GM18505 (cell line): ENCODE measurements around the gene SNAP29.

Experiments used
- ATAC-seq: cut with Tn5 transposase; IDR thresholded peaks from one replicate; pipeline ENCODE4 v1.9.1; 2021; ENCODE audit not compliant: unreplicated experiment
- POLR2A ChIP-seq: IDR thresholded peaks from 4 replicates; pipeline ENCODE4 v1.6.1; 2011; ENCODE audit warnings: borderline replicate concordance; ENCODE audit not compliant: insufficient read depth, insufficient read length; ENCODE audit errors: extremely low read depth

Gene SNAP29

GRCh38 chr22:20867179-20868024, 8.6 kb downstream of the SNAP29 start:
- no peak for ATAC-seq
- TF ChIP-seq POLR2A = no peak

DNA sequence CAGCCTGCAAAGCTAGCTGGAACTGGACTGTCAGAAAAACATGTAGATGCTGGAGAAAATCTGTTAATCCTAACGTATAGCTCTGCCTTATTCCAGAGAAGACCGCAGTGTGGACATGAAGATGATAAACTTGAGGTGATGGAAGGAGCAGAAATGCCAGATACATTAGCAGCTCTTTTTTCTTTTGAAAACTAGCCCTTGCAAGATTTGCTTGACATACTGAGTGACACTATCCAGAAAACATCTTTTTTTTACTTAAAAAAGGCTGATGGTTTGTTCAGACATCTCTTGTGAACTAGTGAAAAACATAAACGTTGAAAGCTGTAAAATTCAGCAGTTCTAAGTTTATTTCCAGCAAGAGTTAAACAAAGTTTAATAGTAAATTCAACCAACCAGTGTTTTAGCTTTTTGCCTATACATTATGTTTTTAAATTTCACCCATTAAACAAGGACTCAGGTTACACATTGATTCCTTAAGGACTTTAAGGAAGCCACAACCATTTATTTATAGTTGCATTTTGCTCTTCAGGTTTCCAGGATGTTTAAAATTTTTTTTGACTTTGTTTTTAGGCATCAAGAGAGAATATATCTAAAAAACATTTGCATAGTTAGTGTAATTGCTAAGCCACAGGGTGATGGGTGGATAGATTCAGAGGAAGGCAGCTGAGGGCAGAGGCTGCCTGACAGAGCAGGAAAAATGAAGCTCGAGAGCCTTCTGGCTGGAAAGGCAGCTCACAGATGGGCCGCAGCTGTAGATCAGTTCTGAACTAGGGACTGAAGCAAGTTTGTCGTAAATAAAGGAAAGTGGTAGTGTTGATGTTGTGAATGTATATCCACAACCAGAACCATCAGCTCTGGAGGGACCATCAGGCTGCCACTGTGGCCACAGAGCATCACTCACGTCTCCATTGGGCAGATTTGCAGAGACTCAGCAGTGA, 9.5 kb downstream of the SNAP29 start:
- ATAC-seq = no peak
- TF ChIP-seq POLR2A = no peak

- TF ChIP-seq POLR2A = no peak
- ATAC-seq = no peak
These were observed 10.4 kb downstream of the SNAP29 start for GRCh38 chr22:20869234-20869633.

DNA sequence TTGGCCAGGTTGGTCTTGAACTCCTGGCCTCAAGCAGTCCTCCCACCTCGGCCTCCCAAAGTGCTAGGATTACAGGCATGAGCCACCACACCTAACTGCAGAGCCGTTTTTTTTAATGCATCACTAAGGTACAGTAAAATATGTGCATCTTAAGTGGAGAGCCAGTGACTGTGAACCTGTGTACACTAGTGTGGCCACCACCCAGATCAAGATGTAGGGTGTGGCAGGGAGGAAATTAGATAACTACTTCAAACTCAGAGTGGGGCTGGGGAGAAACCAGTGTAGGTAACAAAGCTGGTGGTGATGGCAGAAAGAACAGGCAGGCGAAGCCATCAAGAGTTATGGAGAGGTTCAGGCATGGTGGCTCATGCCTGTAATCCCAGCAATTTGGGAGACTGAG, 14.4 kb downstream of the SNAP29 start:
- ATAC-seq = no peak
- no peak for TF ChIP-seq POLR2A

- TF ChIP-seq POLR2A = no peak
- no peak for ATAC-seq
These were observed 16.5 kb downstream of the SNAP29 start for GRCh38 chr22:20875296-20875695.

DNA sequence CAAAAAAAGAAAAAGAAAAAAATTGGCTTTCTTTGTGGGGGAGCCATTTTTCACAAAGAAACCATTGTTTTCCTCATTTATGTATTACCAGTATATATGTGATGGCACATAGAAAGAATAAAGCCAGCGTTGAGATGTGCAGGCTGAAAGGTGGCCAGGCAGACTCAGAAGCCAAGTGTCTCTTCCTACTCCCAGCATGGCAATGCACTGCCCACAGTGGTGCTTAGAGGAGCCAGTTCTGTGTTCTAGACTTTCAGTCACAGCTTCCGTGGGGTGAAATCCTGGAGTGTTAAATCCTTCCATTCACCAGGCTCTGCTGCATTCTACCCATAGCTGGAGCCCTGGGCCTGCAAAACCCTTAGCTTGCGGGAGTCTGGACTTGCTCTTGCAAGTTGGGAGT, 18.9 kb downstream of the SNAP29 start:
- TF ChIP-seq POLR2A = no peak
- no peak for ATAC-seq

- TF ChIP-seq POLR2A = no peak
- ATAC-seq = no peak
These were observed 22.4 kb downstream of the SNAP29 start for GRCh38 chr22:20881231-20881630.

DNA sequence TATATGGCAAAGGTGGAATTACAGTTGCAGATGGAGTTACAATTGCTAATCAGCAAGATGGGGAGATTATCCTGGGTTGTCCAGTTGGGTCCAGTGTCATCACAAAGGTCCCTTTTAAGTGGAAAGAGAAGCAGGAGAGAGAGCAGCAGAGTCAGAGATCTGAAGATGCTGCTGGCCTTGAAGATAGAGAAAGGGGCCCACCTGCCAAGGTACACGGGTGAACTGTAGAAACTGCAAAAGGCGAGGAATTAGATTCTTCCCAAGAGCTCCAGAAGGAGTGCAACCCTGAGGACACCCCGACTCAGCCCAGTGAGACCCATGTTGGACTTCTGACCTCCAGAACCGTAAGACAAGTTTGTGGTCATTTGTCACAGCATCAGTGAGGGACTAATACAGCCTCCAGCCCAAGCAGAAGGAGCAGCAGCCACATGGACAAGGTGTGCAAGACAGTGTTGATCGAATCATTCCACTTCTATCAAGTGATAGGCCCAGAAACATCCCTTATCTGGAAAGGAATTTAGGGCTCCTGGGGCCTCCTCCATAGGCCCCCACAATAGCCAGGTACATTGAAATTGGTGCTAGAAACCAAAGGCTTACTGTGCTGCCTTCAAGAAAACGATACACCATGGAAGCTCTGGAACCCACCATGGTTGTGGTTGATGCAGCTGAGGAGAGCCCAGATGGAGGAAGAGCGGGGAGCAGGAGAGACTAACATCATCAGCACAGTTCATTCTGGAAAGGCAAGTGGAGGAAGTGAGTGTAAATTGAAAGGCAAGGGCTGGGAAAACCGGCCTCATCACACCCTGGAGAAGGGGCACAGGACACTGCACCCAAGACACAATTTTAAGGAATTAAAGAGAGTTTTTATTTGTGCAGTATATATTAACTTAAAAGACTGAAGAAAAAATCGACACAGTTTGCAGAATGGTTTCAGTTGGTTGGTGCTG, 23.3 kb downstream of the SNAP29 start:
- no peak for TF ChIP-seq POLR2A
- ATAC-seq = no peak

DNA sequence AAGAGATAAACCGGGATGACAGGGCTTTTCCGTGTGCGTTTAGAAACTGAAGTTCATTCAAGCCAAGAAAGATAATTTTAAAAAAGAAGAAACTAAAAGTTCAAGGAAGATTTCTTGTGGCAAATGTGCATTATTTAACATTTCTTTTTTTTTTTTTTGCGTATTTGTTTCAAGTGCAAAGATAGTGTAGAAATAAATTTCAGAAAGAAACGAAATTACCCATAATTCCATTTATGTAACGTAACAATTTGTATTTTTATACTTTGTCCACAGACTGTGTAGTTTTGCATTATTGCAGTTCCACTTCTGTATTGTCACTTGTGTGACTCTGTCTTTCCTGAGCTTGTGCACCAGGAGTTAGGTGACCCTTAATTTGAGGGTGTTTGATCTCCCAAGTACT, 24.0 kb downstream of the SNAP29 start:
- no peak for TF ChIP-seq POLR2A
- no peak for ATAC-seq

DNA sequence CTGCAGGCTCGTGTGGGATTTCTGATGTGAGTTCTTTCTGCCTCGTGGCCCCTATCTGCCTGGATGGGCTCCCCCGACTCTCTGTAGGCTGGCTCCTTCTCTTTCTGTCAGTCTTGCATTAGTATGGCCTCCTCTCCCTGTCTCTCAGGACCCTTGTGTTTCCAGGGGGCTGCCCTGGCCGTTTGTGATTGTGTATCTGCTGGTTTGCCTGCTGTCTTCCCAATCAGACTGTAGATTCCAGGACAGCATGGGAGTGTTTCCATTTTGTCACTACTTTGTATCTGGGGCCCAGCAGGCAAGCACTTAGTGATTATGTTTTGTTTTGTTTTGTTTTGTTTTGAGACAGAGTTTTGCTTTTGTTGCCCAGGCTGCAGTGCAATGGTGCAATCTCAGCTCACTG, 25.6 kb downstream of the SNAP29 start:
- no peak for ATAC-seq
- no peak for TF ChIP-seq POLR2A

DNA sequence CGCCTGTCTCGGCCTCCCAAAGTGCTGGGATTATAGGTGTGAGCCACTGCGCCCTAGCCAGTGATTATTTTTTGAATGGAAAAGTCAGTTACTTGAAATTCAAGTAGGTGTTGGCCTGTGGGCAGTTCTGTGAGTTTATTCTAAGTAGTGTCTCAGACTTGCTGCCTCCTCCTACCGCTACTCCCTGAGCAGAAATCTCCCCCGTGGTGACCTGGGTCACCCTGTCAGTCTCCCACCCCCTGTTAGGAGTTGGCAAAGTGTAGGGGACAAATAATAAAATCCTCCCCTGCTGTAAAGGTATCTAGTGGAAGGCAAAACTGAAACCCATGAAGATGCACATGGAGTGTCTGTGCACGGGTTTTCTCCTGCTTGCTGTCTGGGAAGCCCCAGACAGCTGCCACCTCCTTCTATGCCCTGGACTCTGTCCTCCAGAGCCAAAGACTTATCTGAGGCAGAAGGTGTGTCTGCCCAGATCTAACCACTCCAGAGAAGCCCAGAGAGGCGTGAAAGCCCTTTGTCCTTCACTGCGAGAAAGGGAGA, 26.3 kb downstream of the SNAP29 start:
- no peak for ATAC-seq
- no peak for TF ChIP-seq POLR2A

GRCh38 chr22:20885557-20886323, 26.9 kb downstream of the SNAP29 start:
- no peak for ATAC-seq
- no peak for TF ChIP-seq POLR2A
